SKM-1 (cell line): ENCODE data around the gene ZNRF2.
"Not testable (repeated sequence)": the region's sequence is repeated elsewhere in the genome, so short reads cannot be mapped to it uniquely, and the experiment has no call there.

Experiments used
- DNase-seq: peaks from one replicate; lab custom pipeline; 2025; ENCODE audit not compliant: unreplicated experiment; lab: John Stamatoyannopoulos, UW

The ZNRF2 gene

DNA sequence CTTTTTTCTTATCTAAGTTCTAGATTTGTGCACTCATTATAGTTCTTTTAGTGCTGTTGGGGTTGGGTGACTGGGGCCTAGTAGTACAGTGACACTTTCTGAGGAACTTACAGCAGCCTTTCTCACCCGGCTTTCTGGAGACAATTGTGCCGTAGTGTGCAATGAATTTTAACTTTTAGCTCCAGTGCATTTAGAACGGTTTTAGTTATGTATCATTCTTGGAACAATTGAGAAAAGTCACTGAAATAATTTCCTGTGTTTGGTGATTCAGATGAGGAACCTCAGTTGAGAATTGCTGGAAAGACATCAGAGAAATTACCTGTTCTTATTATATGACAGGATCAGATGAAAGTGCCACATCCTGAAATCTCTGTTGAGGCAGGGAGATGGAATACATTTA, 3.2 kb downstream of the ZNRF2 start:
- DNase-seq = not testable (repeated sequence)

DNA sequence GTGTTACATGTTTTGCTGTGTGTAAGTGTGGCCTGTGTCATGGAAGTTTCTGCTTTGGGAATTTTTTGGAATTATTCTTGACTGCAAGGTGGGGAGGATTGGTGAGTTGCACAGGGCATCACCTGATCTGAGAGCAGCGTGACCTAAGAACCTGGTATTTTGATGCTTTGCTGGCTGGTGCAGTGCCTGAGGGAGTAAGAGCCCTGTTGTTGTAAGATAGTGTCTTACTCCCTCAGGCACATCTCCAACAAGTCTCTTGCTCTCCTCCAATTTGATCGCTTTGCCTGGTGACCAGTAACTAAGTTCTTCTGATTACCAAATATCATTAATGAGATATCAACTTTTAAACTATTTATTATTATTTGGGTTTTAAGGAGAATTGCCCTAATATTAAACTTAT, 5.2 kb downstream of the ZNRF2 start:
- not testable (repeated sequence) for DNase-seq

DNA sequence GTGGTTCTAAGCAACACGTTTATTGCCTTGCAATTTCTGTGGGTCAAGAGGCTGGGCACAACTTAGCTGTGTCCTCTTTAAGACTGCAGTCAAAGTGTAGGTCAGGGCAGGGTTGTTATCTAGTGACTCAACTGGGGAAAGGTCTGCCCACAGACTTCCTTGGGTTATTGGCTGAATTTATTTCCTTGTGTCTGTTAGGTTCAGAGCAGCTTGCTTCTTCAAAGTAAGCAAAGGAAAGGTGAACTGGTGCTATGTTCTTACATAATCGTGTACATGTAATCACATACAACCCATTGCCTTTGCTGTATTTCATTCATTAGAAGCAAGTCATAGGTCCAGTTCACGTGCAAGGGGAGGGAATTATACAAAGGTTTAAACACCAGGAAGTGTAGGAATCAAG, 5.9 kb downstream of the ZNRF2 start:
- peak; percentile 38 for DNase-seq

DNA sequence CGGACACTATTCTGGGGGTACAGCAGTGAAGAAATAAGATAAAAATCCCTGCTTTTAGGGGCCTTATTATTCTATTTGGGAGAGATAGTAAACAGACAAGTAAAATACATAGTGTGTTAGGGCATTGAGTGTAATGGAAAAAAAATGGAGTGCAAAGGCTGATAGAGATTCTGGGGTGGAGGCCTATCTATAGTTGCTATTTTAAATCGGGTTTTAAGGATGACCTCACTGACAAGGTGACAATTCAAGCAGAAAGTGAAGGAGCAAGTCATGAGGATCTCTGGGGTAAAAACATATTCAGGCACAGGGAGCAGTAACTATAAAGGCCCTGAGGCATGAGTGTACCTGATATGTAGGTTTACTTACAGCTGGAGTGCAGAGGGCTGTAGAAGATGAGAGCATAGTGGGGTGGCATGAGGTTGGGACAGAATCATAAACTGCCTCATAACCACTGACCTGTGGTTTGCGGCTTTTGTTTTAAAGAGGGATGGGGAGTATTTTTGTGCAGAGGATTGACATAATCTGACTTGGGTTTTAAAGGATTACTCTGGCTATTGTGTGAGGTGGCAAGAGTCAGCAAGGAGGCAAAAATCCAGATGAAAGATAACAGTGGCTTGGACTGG, 8.1 kb downstream of the ZNRF2 start:
- DNase-seq = not testable (repeated sequence)

DNA sequence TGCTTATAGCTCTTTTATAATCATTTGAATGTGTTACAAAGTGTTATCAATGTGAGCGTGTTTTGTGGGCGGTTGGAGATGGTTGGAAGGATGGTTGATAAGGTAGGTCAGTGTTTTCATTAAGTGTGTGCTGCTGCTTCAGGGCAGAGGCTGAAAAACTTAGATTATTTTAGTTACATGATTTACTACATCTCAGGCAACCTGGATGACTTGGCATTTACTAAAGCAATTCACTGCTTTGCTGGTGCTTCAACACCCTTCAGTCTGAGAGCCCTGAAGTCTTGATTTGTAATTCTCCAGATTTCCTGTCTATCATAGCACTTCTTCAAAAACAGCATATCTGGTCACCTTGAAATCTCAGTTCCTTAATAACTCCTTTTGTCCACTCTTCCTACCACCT, 11.9 kb downstream of the ZNRF2 start:
- not testable (repeated sequence) for DNase-seq

DNA sequence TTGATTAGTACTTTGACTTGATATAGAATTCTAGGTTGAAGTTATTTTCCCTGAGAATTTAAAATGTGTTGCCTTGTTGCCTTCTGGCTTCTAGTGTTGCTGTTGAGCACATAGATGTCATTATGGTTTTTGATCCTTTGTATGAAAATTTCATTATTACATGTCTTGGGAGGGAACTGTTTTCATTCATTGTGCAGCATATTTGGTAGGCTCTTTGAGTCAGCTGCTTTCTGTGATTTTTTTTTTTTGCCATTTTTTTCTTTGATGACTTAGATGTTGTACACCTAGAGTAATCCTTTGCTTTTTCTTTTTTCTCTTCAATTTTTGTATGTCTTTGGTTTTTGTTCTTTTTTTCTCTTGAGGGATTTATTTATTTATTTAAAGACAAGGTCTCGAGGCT, 13.1 kb downstream of the ZNRF2 start:
- DNase-seq = not testable (repeated sequence)

DNA sequence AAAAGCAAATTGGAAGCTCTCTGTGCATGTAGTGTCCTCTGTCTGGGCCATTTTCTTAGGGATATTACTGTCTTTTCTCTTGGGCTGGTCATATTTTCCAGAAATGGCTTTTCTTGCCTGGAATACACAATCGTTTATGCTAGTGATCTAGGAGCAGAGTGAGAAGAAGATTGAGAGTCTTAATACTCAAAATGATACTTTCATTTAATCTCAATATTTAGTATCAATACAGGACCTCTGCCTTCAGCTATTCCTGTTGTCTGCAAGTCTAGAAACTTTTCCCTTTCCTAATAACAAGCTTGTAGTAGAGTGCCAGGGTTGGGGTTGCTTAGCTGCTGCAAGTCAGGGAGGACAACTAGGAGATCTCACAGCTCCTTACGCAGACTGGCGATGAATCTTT, 14.0 kb downstream of the ZNRF2 start:
- DNase-seq = not testable (repeated sequence)

DNA sequence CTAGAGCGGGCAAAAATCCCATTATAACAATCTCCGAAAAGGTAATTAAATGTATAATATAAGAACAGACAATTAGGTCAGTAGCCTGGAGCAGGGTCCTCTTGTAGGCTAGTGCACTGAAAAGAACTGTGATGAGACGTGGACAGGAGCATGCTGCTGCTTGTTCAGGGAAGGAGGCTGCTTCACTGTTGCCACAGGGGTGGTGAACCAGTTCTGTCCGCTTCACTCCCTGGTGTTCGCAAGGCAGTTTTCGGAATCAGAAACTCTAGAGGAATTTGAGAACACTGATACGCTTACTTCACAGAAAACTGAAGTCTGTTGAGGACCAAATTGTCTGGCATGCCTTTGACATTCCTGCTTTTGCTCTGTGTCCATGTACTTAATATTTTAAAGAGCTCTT, 17.4 kb downstream of the ZNRF2 start:
- no peak for DNase-seq

DNA sequence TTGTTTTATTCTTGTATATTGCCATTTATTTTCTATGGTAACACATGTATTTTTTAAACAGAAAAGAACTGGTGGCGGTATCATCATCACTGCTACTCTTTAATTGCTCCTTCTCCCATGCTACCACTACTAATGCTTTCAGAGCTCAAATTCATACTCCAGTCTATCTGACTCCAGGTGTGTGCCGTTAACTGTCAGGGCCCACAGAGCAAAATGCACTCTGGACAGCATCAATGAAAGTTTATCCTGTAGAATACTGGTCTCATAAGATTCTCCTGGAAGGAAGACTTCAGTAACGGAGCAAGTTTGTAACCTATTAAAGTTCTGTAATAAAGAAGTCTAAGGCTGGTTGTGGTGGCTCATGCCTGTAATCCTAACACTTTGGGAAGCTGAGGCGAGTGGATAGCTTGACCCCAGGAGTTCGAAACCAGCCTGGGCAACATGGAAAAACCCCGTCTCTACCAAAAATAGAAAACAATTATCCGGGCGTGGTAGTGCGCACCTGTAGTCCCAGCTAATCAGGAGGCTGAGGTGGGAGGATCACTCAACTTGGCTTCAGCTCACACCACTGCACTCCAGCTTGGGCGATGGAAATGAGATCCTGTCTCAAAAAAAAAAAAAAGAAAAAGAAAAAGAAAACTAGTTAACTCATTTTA, 18.4 kb downstream of the ZNRF2 start:
- no peak for DNase-seq

DNA sequence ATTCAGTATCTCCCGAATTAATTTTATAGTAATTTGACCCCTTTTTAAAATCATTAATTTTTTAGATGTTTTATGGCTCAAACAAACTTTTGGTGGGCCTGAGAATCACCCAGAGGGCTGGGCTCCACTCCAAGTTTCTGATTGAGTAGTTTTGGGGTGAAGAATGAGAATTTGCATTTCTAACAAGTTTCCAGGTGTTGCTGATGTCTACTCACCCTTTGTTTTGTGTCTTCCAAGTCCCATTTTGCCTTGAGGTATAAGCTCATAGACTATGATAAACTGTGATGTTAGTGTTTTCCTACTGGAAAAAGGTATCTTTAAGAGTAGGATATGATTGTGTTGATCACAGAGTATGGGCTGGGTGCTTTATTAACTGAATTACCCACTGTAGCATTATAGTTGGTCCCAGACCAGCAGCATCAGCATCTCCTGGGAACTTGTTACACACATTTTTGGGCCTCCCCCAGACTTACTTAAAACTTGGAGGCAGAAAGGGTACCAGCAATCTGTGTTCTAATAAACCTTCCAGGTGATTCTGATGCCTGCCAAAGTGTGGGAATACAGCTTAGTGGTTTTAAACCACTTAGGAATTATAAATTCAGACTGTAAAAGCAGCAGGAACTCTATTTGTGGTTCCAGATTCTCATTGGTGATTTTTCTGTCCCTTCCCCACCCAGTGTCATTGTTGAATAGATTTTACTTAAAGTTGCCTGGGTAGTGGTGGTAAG, 19.1 kb downstream of the ZNRF2 start:
- no peak for DNase-seq

DNA sequence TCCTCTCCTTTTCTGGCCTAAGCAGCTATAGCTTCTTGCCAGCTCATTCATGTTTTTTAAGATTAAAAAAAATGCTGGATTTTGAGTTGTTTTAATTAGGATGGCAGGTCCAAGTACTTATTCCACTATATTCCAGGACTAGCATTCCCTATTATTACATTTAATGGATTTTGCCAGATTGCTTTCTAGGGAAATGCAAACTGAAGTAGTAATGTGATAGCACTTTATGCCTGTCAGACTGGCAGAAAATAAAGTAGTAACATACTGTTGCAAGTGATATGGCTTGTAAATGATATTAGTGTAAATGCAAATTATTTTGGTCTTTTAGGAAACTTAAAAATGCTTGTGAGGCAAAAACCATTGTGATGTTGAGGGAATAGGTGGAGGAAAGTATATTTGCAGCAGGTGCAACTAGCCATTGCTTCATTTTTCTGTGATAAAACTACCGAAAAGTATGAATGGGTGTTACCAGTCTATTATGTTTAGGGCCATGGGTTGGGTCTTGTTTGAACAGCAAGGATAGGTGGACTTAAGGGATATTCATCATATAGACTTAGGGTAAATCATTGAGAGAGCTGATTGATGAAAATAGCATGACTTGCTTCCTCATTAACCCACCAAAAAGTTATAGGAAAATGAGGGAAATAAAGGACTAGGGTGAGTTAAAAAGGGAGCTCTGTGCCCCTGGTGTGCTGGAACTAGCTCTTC, 19.9 kb downstream of the ZNRF2 start:
- no peak for DNase-seq

DNA sequence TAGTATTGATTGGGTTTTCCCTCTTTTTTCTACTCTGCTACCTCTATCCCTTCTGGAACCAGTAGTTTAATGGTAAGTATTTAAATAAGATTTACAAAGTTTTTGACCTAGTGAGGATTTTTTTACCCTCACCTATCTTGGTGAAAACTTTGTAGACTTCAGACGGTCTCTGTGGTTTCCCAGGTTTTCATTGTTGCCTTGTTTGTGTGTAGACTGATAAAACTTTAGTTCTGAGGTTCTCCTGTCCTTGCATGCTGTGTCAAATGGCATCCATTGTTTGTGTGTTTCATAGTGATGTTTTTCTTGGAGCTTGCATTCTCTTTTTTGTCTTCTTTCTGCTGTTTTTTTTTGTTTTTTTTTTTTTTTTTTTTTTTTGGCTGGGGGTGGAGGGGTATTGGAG, 22.6 kb downstream of the ZNRF2 start:
- no peak for DNase-seq

DNA sequence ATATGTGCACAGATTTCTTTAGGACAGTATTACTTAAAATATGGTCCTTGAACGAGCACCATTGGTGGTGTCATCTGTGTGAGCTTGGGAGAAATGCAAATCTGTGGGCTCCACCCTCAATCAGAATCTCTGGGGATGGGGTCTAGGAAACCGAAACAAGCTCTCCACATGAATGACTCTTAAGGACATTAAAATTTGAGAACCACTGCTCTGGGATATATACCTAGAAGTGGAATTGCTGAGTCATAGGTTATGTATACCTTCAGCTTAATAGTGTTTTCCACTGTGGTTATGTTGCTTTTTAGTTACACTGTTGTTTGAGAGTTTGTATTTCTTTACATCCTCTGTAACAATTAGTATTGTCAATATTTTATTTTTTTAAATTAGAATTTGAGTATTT, 24.0 kb downstream of the ZNRF2 start:
- DNase-seq = no peak

DNA sequence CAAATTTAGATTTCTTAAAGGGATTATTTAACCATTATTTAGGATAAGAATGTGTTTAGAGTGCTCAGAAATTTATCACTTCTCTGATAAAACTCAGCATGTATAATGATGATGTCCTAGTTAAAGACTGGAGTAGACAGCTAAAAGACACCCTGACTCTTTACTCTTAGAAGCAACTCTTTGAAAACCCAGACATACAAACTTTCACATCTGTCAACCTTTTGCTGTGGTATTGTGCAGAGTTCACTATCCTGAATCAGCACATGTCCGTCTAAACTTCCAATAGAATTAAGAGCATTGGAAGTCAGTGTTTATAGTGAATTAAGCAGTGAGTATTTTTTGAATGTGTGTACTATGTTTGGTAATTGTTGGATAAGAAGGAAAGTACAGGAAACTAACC, 24.9 kb downstream of the ZNRF2 start:
- no peak for DNase-seq

DNA sequence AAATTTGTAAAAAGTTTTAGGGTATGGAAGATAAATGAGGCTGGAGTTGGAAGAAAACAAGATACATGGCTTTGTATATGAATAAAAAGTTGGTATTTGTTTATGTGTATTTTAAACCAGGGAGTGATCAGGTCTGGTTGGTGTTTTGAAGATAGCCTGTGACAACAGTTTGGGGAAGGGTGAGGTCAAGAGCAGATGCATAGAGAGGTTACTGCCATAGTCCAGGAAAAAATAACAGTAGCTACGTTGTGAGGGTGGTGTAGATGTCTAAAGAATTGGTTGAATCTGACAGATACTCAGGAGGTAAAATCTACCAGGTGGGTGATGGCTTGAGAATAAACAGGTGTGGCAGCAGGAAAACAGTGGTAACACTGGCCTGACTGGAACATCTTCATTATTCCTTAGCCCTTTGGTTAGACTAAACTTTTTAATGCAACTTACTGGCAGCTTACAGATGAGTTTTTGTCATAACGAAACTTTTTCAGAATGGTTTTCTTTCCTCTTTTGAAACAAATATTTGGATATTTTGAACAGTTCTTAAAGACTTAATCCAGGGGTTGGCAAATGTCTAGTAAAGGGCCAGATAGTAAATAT, 25.5 kb downstream of the ZNRF2 start:
- no peak for DNase-seq

DNA sequence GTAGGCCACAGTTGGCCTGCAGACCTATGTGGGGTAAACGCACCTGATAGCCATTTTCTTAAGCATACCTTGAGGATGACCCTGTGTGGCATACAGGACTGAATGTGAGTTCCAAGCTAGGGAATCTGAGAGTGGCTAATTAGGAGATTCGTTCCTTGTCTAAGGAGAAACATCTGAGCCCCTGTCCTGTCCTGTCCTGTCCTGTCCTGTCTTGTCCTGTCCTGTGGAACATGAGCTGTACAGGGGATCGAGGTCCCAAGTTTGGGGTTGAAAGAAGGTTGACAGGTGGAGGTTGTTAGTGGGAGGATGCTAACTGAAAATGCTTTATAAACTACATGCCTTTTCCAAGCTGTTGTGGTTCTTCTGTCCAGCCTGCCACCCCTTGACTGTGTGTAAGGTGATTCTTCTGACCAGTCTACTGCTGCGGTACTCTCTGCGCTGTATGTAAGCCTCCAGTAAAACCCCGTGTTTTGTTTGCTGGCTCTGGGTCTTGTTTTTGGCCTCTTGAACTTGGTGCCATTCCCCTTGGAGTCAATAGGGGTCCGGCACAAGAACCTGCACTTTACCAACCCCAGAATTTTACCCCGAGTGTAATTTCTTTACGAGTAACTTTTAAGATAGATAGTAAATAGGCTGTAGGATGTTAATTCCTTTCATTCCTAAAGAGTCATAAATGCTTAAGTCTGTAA, 26.4 kb downstream of the ZNRF2 start:
- no peak for DNase-seq

DNA sequence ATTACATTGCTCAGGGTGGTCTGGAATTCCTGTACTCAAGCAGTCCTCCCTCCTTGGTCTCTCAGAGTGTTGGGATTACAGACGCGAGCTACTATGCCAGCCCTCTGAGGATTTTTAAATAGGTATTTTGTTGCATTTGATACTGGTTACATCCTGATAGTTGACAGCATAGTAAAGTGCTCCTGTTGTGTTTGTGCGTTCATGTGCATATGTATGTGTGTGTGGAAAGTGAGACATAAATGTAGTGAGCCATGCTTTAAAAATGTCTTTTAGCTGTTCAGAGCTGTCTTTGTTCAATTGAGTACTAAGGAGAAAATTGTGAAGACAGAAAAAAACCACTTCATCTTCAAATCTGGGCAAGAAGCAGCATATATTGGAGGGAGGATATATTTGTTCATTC, 27.8 kb downstream of the ZNRF2 start:
- DNase-seq = no peak

DNA sequence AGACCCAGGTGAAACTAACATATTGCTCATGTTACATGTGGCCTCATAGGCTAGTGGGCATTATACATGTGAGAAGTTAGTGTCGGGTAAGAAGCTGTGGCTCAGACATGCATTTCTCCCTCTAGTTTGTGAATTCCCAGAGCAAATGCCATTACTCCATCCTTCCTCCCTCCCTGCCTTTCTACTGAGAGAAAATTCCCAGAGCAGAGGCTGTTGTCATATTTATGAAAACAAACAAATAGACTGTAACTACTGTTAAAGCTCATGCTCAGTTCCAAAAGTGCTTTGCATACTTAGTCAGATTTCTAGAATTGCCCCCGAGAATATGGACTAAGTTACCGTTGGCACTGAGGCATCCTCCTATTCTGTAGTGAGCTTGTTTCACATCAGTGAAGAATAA, 29.0 kb downstream of the ZNRF2 start:
- no peak for DNase-seq

DNA sequence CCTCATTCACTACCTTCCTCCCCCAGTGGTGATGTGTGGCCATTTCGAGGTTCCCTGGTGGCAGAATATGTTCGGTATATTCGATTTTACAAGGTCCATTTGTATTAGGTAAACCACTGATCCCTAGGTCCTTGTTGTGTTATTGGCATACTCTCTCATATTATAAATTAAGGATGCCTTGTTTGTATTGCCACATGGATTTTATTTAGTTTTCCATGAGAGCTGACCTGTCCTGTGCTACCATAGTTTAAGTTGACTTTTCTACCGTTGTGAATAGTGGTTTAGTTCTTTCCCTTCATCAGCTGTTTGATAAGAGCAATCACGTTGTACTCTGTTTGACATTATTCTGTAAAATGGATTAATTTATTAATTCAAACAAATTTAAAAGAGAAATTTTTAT, 29.4 kb downstream of the ZNRF2 start:
- DNase-seq = no peak

DNA sequence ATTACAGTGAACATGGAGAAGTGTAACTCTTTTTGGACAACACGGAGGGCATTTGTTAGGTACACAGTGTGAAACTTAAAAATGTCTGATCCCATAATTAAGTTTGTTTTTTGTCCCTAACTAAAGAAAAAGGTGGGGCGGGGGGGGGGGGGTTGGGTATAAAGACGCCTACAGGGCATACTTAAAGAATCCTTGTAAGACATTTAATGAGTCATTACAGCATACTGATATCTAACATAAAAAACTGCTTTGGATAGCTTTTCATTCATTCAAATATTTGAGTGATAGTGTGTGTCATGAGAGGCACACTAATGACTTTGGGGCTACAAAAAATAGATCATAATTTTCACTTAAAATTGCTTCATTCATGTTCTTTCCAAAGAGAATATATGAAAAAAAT, 31.2 kb downstream of the ZNRF2 start:
- no peak for DNase-seq

DNA sequence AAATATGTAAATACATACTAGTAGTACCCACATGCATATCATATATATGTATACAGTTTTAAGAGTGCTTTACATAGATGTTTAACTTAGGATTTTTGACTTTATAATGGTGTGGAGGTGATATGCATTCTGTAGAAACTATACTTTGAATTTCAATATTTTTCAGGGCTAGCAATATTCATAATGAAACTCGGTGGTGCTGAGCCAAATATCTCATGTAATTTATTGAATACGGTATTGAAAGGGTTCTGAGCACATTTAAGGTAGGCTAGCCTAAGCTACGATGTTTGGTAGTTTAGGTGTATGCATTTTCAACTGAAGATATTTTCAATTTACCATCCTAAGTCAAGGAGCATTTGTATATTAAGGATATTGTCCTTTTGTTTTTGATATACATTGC, 36.0 kb downstream of the ZNRF2 start:
- DNase-seq = no peak
